Measurements from ENCODE around the gene LAMC1. TPM values are rescaled to one million over a fixed set of nuclear protein-coding genes. Genes with fewer than 3 reads are reported as not detected.

The LAMC1 gene
- total RNA-seq, 1 donor from 2014 or later, result 164 TPM

GRCh38 chr1:183194527-183195141 lies 171.4 kb downstream of the LAMC1 start:
- Mint-ChIP-seq H3K4me3 (no peak overlapping the region), H3K9me3 (no peaks in the 10 kb centered on the region), H3K4me1 (peaks cover 18% of the 10 kb centered on the region), H3K27ac (no peak overlapping the region), H3K27me3 (ENCODE audit: low read depth) (no peaks in the 10 kb centered on the region), H3K36me3 (no peaks in the 10 kb centered on the region)
- no peak for DNase-seq (ENCODE audit: low spot score in 2 of 2, unreplicated experiment in 2 of 2)
- no peak for TF ChIP-seq CTCF (IDR thresholded peaks at IDR 0.05; ENCODE audit: unreplicated experiment)

GRCh38 chr1:183195142-183195574 lies 171.9 kb downstream of the LAMC1 start:
- TF ChIP-seq CTCF (IDR thresholded peaks at IDR 0.05; ENCODE audit: unreplicated experiment), result no peak
- Mint-ChIP-seq H3K4me3 (no peak overlapping the region), H3K4me1 (peaks cover 18% of the 10 kb centered on the region), H3K36me3 (no peaks in the 10 kb centered on the region), H3K9me3 (no peaks in the 10 kb centered on the region), H3K27me3 (ENCODE audit: low read depth) (no peaks in the 10 kb centered on the region), H3K27ac (no peak overlapping the region)
- DNase-seq (ENCODE audit: low spot score in 2 of 2, unreplicated experiment in 2 of 2), result no peak

Other genes starting within 250 kb of the LAMC1 start
- gene NPL, start 233.6 kb upstream of the LAMC1 start, total RNA-seq, result 3.9 to 5.8 TPM (median 4.9 TPM) in 3 replicates
- gene DHX9, start 184.1 kb upstream of the LAMC1 start, total RNA-seq, result 230 to 250 TPM (median 241 TPM) in 3 replicates
- gene SHCBP1L, start 70.3 kb upstream of the LAMC1 start, total RNA-seq, result not detected in 3 replicates
- 9.2 to 10.4 TPM (median 9.9 TPM) in 3 replicates for gene LAMC2, start 162.8 kb downstream of the LAMC1 start, total RNA-seq